ENCODE results near the gene LSAMP.

GRCh38 chr3:115831864-115832263, 613.4 kb downstream of the LSAMP start:
- TF ChIP-seq CTCF (IDR thresholded peaks at IDR 0.05; ENCODE audit: insufficient read depth, low read depth, low read length) (no peak), EZH2 (IDR thresholded peaks at IDR 0.05; ENCODE audit: insufficient read depth, low read length) (no peak)

Measured in astrocyte (in vitro differentiated cells and primary cell).